HG03354 (cell line): Measurements from ENCODE around the gene PNRC2.
"Not testable (repeated sequence)": the region's sequence is repeated elsewhere in the genome, so short reads cannot be mapped to it uniquely, and the experiment has no call there.

Source experiments
- ATAC-seq: cut with Tn5 transposase; IDR thresholded peaks from one replicate; pipeline ENCODE4 v1.9.1; 2021; ENCODE audit warnings: mild to moderate bottlenecking; ENCODE audit not compliant: unreplicated experiment, poor library complexity, severe bottlenecking

The PNRC2 gene

DNA sequence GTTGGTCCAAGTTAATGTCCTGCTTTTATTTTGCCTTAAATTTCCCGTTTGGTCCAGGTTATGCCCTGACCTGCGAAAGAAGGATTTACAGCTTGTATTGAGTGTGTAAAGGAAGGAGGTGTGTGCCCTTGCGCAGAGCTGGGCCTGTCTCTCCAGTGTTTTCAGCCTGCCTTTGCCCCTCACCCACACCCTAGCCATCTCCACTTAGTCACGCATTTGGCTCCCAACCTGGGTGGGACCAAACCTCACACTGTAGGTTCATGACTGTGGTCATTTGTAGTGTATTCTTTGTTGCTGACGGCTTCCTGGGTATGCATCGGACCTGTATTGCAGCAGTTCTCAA is 21.1 kb downstream of the PNRC2 start:
- peak; percentile 37 for ATAC-seq

DNA sequence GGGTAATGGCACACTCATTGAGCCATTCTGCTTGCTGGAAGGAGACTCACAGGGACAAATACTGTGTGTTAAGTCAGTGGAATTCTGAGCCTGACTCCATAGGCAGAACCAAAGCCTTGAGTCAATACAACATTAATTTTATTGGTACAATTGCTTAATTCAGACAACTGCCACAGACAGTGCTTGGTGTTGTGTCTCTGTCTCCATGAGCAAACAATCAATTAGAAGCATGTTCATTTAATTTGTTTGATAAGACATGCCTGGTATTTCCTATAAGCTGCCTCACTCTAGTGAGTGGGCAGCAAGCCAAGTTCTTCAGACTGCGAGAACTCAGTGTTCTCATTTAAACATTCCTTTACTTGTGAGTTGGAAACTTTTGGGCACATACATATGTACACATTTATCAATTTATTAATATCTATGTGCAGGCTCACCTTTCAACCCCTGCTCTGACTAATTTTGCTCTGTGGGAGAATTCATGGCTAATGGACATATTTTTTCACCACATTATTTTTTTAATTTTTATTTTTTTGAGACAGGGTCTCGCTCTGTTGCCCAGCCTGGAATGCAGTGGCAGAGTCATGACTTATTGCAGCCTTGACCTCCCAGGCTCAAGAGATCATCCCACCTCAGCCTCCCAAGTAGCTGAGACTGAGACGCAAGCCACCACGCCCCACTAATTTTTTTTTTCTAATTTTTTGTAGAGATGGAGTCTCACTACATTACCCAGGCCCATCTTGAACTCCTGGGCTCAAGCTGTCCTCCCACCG is 25.0 kb downstream of the PNRC2 start:
- no peak for ATAC-seq

DNA sequence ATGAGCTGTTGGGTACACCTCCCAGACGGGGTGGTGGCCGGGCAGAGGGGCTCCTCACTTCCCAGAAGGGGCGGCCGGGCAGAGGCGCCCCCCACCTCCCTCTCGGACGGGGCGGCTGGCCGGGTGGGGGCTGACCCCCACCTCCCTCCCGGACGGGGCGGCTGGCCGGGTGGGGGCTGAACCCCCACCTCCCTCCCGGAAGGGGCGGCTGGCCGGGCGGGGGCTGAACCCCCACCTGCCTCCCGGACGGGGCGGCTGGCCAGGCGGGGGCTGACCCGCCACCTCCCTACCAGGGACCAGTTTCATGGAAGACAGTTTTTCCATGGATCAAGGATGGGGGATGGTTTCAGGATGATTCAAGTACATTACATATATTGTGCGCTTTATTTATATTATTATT is 27.4 kb downstream of the PNRC2 start:
- ATAC-seq = not testable (repeated sequence)

DNA sequence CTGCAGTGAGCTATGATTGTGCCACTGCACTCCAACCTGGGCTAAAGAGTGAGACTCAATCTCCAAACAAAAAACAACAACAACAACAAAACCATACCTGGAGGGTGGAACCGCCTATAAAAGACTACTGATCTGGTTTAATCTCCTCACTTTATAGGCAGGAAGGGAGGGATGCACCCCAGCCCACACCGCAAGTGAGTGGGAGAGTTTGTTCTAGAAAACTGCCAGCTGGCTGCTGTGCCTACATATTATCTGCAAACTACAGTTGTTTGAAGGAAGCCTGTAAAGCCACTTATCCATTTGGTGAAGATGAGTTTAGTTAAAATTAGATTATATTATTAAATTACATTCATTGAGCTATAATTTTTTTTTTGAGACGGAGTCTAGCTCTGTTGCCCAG is 29.6 kb downstream of the PNRC2 start:
- no peak for ATAC-seq

DNA sequence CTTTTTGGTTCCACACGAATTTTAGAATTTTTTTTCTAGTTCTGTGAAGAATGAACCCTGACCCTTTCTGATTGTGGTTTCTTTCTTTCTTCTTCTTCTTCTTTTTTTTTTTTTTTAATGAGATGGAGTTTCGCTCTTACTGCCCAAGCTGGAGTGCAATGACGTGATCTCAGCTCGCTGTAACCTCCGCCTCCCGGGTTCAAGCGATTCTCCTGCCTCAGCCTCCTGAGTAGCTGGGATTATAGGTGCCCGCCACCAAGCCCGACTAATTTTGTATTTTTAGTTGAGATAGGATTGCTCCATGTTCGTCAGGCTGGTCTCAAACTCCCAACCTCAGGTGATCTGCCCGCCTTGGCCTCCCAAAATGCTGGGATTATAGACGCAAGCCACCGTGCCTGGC is 32.4 kb downstream of the PNRC2 start:
- ATAC-seq = not testable (repeated sequence)

DNA sequence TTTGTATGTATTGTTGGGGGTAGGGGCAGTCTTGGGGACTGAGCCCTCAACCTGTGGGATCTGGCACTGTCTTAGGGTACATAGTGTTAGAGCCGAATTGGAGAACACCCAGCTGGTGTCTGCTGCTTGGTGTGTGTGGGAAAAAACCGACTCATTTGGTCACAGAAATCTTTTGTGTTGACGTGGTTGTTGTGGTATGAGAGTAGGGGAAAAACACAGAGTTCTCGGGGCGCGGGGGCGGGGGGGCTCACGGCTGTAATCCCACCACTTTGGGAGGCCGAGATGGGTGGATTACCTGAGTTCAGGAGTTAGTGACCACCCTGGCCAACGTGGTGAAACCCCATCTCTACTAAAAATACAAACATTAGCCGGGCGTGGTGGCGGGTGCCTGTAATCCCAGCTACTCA is 35.8 kb downstream of the PNRC2 start:
- no peak for ATAC-seq

DNA sequence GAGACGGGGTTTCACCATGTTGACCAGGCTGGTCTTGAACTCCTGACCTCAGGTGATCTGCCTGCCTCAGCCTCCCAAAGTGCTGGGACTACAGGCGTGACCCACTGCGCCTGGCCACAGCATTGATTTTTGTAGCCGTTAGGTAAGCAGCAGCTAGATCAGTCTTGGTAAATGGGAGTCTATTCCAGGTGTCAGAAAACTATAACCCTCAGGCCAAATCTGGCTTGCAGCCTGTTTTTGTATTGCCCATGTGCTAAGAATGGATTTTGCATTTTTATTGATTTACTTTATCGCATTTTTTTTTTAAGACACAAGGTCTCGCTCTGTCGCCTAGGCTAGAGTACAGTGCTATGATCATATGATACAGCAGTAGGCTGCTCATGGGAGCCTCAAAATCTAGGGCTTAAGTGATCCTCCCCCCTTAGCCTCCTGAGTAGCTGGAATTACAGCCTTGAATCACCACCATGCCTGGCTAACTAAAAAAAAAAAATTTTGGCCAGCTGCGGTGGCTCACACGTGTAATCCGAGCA is 37.1 kb downstream of the PNRC2 start:
- no peak for ATAC-seq

DNA sequence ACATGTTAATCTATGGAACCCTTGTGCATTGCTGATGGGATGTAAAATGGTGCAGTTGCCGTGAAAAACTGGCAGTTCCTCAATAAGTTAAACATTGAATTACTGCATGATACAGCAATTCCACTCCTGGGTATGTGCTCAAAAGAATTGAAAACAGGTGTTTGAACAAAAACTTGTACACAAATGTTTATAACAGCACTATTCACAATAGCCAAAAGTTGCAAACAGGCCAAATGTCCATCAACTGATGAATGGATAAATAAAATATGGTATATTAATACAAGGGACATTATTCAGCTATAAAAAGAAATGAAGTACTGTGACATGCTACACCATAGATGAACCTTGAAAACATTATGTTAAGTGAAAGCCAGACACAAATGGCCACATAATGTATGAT is 38.2 kb downstream of the PNRC2 start:
- ATAC-seq = no peak

DNA sequence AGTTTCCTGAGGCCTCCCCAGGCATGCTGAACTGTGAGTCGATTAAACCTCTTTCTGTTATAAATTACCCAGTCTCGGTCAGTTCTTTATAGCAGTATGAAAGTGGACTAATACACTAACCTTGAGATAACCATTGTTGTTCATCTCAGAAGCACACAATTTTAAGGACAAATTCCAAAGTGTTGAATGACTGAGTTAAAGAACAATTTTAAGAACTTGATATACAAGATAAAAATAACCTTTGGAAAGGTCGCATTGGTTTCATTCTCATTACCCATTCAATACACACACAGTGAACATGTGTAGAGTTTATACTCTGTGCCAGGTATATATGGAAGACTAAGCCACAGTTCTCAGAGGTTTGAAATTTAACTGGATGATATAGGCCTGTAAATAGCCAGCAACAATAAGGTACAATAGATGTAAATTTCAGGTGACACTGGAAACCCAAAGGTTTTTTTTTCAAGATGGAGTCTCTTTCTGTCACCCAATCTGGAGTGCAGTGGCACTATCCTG is 39.6 kb downstream of the PNRC2 start:
- no peak for ATAC-seq

DNA sequence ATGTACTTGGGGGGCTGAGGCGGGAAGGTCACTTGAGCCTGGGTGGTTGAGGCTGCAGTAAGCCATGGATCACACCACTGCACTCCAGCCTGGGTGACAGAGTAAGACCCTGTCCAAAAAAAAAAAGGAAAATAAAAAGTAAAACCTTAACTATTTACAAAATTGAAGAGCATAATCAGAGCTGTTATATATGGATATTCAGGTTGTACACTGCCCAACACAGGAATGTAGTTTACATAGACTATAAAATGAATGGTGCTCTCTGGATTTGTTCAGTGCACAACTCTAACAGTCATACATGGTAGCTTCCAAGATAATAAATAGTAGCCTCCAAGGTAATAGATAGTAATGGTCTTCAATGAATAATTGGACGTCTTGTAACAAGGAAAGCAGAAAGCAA is 43.1 kb downstream of the PNRC2 start:
- no peak for ATAC-seq

DNA sequence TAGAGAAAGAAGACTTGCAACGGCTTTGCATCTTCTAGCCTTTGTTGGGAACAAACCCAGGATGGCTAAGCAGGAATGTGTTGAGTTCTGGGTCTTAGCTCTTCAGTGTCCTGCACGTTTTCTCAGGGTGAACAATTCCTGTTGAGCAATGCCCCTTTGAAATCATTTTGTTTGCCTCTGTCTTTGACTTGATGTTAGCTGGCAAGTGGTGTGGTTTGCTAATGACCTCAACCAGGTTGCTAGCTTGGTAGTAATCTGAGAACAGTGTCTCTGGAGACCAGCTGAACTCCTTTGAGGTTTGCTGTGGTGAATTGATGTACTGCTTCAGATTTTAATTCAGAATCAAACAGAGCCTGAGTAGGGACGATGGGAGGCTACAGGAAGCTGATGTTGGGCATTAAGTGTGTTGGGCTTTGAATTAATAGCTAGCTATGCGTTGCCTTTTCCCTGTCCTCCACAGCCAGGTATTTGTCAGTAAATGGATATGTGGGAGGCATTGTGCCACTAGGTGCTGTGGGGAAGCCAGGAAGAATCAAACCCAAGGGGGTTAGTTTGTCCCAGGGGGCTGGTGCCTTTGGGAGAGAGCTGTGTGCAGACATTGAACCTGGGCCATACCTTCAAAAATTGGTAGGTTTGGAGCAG is 43.8 kb downstream of the PNRC2 start:
- ATAC-seq = no peak

DNA sequence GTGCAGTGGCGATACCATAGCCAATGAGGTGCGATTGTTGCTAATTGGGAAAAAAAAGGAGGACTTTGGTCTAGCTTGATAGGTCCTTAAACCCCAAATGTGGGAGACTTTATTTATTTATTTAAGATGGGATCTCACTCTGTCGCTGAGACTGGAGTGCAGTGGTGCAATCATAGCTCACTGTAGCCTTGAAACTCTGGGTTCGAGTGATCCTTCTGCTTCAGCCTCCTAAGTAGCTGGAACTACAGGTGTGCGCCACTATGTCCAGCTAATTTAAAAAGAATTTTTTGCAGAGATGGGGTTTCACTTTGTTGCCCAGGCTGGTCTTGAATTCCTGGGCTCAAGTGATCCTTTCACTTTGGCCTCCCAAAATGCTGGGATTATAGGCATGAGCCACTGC is 44.5 kb downstream of the PNRC2 start:
- no peak for ATAC-seq

DNA sequence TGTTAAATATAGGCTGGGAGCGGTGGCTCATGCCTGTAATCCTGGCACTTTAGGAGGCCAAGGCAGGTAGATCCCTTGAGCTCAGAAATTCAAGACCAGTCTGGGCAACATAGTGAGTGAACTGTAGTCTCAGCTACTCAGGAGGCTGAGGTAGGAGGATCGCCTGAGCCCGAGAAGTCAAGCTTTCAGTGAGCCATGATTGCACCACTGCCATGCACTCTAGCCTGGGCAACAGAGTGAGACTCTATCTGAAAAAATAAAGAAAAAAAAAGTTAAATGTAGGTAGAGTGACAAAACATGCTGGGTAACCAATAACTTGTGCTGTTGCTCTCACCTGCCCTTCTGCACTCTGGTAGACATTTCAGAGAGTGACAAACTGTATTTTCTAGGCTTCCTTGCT is 45.5 kb downstream of the PNRC2 start:
- ATAC-seq = no peak

DNA sequence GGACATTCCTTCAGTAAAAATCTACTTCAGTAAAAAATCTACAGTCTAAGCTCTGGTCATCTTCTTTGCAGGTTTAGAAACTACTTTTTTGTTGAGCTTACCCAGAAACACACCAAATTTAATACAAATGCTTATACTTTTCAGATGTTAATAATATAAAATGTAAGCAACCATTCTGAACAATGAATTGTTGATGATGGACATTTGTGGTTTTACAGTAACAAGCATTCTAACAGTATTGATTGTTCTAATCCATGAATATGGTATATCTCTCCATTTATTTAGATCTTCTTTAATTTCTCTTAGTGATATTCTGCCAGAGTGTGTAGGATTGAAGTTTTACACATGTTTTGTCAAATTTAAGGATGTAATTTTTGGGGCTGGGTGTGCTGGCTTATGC is 47.5 kb downstream of the PNRC2 start:
- ATAC-seq = no peak

DNA sequence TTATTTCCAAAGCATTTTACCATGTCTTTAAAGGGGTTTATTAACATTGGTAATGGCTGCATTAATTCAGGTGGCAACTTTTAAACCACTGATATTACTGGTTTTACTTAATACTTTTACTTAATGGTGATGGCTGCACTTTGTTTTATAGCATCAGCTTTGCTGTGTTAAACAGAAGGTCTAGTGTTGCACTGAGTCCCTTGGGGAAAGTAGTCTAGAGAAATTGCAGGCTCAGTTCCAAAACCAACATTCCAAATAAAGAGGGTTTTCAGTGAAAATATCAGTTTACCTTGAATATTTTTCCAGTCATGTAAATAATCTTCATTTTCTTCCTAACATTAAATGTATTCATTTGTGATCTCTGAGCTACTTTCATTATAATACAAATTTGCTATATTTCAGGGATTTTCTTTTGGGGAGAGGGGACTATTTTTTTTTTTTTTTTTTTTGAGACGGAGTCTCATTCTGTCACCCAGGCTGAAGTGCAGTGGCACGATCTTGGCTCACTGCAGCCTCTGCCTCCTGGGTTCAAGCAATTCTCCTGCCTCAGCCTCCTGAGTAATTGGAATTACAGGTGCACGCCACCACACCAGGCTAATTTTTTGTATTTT is 49.1 kb downstream of the PNRC2 start:
- ATAC-seq = not testable (repeated sequence)

DNA sequence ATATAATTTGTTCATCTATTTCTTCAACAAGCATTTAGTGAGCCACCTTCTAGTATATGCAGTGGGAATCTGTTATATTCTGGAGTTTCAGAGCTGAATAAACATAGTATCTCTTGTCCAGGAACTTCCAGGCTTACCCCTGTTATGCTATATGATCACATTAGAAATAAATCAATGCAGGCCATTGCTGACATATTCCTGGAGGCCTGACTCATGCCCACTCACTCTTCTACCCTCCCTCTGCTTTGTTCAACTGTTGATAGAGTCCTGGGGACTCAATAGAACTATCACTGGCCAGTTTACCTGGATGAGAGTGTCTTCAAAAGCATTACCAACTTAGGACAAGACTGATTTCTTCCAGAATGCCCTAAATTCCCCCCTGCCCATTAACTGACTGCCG is 49.8 kb downstream of the PNRC2 start:
- ATAC-seq = no peak

DNA sequence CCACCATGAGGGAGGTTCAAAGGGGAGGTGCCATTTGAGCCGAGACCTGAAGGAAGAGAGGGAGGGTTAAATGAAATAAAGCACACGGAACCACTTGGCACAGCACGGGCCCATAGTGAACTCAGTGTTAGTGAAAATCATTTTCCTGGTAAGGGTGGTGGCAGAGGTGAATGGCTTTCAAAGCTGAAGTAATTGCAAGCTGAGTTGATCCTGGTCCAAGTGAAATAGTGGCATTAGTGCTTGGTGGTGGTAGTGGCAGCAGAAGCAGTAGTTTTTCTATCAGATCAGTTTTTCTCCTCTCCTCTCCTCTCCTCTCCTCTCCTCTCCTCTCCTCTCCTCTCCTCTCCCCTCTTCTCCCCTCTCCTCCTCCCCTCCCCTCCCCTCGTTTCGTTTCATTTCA is 51.0 kb downstream of the PNRC2 start:
- ATAC-seq = no peak

DNA sequence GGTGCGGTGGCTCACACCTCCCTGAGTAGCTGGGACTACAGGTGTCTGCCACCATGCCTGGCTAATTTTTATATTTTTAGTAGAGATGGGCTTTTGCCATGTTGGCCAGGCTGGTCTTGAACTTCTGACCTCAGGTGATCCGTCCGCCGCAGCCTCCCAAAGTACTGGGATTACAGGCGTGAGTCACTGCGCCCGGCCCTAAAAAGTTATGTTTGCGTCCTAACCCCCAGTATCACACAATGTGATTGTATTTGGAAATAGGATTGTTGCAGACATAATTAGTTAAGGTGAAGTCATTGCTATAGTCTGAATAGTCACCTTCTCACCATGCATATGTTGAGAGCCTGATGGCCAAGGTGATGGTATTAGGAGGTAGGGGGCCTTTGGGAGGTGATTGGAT is 53.2 kb downstream of the PNRC2 start:
- ATAC-seq = not testable (repeated sequence)
